DLD1 (cell line): ENCODE measurements around the gene LNX2.
"Not testable (repeated sequence)": the region's sequence is repeated elsewhere in the genome, so short reads cannot be mapped to it uniquely, and the experiment has no call there.

Experiments
- in situ Hi-C: cut with HindIII; loops from 2 replicates; pipeline ENCODE4 v1.10.0; 2017; ENCODE audit warnings: low sequenced_read_pairs

LNX2 gene

DNA sequence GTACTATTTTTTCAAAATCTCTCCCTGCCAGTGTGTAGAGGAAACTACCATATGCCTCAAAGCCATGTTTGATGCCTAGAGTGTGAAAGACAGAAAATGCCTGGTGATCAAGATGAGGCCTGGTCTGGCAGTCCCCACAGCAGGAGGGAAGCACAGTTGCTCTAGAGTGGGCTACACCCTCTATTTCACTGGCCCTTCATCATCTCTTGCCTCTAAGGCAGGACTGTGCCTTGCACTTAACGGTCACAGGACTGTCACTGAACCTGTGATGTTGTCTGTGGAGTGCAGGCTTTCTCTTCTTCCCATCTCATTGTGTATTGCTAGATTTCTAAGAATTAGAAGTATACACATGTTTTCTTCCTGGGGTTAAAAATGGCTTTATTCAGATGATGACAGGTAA is 17.7 kb upstream of the LNX2 start:
- in situ Hi-C loops: no loop called here

- in situ Hi-C loops: no loop called here
Measured at GRCh38 chr13:27637289-27637626, 16.9 kb upstream of the LNX2 start.

DNA sequence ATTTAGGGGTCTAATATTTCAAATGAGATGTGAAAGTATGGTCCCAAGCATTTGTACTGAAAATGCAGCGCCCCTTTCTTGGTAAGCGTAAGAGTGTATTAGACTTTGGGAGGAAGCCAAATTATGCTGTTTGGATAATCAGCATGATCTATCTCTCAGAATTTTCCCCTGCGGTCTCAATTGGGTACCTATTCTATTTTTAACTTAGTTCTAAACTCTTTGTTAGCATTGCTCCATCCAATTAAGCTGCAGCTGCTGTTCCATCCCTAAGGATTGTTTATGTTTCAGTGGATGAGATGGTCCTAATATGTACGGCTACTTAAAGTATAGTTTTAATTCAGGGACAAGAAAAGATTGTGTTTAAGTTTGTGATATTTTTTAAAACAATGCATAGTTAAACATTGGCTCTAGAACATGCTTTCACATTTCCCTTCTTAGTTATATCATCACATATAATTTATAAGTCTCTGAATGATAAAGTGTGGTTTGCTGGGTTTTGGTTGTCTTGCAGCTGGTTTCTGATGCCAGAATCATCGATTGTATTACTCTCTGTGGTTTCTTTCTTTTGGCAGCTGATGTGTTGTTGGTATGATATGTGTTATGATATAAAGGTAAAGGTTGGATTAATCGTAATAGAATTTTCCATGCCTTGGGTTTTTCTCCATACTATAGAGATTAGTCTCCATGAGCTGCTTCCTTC is 16.4 kb upstream of the LNX2 start:
- in situ Hi-C loops: no loop called here

- in situ Hi-C loops: no loop called here
Measured at GRCh38 chr13:27635266-27635665, 14.9 kb upstream of the LNX2 start.

DNA sequence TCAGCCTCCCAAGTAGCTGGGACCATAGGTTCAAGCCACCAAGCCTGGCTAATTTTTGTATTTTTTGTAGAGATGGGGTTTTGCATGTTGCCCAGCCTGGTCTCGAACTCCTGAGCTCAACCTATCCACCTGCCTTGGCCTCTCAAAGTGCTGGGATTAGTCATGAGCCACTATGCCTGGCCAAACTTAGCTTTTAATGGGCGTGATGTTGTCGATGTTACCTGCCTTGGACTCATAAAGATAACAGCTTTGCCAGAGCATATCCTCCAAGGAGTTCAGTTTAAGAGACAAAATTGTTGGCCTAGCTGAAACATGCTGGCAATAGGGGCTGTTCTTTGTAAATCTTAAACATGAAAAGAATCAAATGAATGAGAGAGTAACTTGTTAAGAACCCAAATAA is 14.5 kb upstream of the LNX2 start:
- in situ Hi-C loops: no loop called here

DNA sequence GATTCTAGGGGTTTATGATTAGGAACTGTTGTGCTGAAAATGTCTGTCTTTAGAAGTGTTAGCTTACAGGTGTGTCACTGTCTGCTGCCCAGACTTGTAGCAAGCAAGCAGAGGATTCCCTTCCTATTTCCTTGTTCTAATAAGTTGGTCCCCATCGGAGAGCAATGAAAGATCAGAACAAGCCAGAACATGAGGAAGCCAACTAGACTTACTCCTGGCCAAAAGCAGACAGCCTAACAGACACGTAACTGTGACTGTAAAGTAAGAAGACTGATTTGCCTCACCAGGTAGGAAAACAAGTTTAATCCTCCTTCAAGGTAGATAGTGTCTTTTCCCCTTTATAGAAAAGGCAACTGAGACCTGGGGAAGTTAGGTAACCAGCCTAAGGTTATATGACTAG is 13.9 kb upstream of the LNX2 start:
- in situ Hi-C loops: no loop called here

- in situ Hi-C loops: no loop called here
Measured at GRCh38 chr13:27632648-27633047, 12.3 kb upstream of the LNX2 start.

- in situ Hi-C loops: no loop called here
Measured at GRCh38 chr13:27632214-27632613, 11.9 kb upstream of the LNX2 start.

DNA sequence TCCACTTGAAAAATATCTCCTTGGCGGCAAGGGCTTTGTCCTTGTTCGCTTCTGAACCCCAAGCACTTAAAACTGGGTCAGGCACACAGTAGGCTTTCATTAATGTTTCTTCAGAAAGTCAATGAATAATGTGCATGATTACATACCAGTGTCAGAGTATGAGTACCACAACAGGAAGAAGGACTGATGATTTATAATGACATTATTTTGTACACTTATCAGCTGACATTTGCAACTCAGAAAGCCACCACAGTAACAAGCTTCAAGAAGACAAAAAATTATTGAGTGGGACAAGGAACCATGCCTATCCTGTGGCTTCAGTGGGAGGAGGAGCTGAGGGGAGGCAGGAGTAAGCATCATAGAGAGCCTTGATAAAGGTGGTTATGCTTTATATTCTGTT is 11.3 kb upstream of the LNX2 start:
- in situ Hi-C loops: no loop called here

DNA sequence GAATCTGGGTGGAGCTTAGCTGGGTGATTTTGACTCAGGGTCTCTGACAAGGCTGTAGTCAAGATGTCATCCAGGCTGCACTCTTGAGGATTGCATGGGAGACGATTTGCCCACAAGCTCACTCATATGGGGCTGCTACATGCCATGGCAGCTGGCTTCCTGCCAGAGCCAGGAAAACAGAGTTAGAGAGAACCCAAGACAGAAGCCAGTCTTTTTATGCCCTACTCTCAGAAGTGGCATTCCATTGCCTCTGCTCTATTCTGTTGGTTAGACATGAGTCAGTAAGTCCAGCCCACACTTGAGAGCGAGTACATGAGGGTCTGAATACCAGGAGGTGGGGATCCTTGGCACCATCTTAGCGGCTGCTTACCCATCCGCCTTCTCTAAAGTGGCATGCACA is 10.8 kb upstream of the LNX2 start:
- in situ Hi-C loops: no loop called here

- in situ Hi-C loops: not testable (repeated sequence)
Measured at GRCh38 chr13:27628766-27629165, 8.4 kb upstream of the LNX2 start.

- in situ Hi-C loops: no loop called here
Measured at GRCh38 chr13:27628081-27628480, 7.8 kb upstream of the LNX2 start.

- in situ Hi-C loops: no loop called here
Measured at GRCh38 chr13:27627380-27627779, 7.1 kb upstream of the LNX2 start.

GRCh38 chr13:27625839-27626238 is 5.5 kb upstream of the LNX2 start:
- in situ Hi-C loops: no loop called here

GRCh38 chr13:27624071-27624470 is 3.7 kb upstream of the LNX2 start:
- in situ Hi-C loops: no loop called here

DNA sequence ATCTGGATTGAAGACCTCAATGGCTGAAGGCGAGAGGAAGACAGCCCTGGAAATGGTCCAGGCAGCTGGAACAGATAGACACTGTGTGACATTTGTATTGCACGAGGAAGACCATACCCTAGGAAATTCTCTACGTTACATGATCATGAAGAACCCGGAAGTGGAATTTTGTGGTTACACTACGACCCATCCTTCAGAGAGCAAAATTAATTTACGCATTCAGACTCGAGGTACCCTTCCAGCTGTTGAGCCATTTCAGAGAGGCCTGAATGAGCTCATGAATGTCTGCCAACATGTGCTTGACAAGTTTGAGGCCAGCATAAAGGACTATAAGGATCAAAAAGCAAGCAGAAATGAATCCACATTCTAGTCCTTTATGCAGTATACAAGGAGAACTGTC is 2.6 kb upstream of the LNX2 start:
- in situ Hi-C loops: no loop called here

DNA sequence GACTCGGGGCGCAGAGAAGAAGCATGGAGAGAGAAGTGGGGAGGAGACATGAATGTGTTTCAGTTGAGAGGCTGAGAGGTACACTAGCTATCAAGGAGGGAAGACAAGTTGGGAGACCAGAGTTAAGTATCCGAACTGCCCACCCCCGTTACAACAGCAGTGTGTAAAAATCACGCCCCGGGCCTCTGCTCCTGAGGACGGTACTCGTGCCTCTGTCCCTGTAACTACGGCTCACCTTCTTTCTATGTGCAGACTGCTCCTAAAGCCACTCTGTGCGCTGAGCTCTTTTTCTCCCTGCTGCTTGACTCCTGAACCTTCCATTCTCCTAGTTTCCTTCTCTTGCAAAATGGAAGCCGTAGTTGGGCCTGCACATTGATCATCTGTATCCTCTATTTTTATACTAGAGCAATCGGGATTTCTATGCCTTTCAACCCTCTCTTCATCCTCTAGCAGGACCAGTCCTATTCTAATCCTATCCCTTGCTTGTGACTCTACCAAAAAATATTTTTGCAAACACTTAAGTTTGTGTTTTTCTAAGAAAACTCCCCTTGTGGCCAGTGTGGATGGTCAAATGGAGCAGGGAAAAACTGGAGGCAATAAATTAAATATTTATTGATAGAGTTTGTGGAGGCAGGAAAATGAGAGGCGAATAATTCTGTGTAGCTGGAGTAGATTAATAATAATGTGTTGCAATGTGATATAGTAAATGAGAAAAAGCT is 1.9 kb upstream of the LNX2 start:
- in situ Hi-C loops: no loop called here

GRCh38 chr13:27621366-27622101 is 1.2 kb upstream of the LNX2 start, which contains the start of gene POLR1D:
POLR1D (plus strand) TSS chr13:27621892; CDS start chr13:27621984, 92 bp downstream.
- in situ Hi-C loops: no loop called here

GRCh38 chr13:27621116-27621365 is 712 bp upstream of the LNX2 start:
- in situ Hi-C loops: no loop called here

GRCh38 chr13:27619728-27620376 is 477 bp downstream of the LNX2 start:
- in situ Hi-C loops: no loop called here

GRCh38 chr13:27619093-27619727 is 1.1 kb downstream of the LNX2 start:
- in situ Hi-C loops: no loop called here
